Mammary epithelial cell (primary cell): Measurements from ENCODE around the gene DBX1.

Source experiments
- EZH2 ChIP-seq: IDR thresholded peaks from 2 replicates; pipeline ENCODE4 v1.6.1; 2012; ENCODE audit warnings: low read length, inconsistent platforms, borderline replicate concordance
- TF ChIP-seq, protein P1 (sequence below), 2 donors: IDR thresholded peaks in 1 of 2; conservative IDR thresholded peaks in 1 of 2; 2 replicates each; pipeline ENCODE4 v1.5.1; 2011 to 2012; ENCODE audit warnings: inconsistent platforms in 2 of 2, low read length in 2 of 2, mild to moderate bottlenecking in 2 of 2, control low read depth in 1 of 2, low read depth in 1 of 2; ENCODE audit not compliant: insufficient read depth in 1 of 2; ENCODE audit errors: extremely low read depth in 1 of 2

DNA sequence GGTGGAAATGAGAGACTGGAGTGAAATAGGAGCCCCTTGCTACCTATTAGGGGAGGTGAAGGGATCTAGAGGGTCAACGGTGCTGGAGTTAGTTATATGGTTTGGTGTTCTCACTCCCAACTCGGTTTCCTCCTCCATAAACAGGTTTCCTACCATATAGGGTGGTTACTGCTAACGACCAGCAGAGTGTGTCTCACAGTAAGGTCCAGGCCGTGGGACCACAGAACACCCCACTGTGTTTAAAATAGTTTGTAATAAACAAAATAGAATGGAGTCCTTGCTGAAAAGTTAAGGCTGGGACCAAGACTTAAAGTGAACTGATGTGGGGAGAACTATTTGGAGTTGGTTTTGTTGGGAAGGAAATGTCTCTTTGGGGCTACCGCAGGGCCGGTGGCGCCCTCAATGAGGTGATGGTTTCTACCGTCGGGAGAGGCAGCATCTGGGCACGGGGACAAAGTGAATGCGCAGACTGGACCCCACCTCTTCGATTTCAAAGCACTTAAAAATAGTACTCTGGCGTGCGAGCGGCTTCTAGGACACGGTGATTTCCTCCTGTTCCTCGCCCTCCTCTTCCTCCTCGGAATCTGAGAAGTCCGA, 4.5 kb downstream of the DBX1 start:
- TF ChIP-seq, protein P1, sequence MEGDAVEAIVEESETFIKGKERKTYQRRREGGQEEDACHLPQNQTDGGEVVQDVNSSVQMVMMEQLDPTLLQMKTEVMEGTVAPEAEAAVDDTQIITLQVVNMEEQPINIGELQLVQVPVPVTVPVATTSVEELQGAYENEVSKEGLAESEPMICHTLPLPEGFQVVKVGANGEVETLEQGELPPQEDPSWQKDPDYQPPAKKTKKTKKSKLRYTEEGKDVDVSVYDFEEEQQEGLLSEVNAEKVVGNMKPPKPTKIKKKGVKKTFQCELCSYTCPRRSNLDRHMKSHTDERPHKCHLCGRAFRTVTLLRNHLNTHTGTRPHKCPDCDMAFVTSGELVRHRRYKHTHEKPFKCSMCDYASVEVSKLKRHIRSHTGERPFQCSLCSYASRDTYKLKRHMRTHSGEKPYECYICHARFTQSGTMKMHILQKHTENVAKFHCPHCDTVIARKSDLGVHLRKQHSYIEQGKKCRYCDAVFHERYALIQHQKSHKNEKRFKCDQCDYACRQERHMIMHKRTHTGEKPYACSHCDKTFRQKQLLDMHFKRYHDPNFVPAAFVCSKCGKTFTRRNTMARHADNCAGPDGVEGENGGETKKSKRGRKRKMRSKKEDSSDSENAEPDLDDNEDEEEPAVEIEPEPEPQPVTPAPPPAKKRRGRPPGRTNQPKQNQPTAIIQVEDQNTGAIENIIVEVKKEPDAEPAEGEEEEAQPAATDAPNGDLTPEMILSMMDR (conservative IDR thresholded peaks at IDR 0.05 in 1 of 2, IDR thresholded peaks at IDR 0.05 in 1 of 2; ENCODE audit: extremely low read depth in 1 of 2, insufficient read depth in 1 of 2, low read depth in 1 of 2, low read length in 2 of 2) = no peak
- peak; percentile 80 for TF ChIP-seq EZH2
